ENCODE measurements around the gene B4GALT2.

DNA sequence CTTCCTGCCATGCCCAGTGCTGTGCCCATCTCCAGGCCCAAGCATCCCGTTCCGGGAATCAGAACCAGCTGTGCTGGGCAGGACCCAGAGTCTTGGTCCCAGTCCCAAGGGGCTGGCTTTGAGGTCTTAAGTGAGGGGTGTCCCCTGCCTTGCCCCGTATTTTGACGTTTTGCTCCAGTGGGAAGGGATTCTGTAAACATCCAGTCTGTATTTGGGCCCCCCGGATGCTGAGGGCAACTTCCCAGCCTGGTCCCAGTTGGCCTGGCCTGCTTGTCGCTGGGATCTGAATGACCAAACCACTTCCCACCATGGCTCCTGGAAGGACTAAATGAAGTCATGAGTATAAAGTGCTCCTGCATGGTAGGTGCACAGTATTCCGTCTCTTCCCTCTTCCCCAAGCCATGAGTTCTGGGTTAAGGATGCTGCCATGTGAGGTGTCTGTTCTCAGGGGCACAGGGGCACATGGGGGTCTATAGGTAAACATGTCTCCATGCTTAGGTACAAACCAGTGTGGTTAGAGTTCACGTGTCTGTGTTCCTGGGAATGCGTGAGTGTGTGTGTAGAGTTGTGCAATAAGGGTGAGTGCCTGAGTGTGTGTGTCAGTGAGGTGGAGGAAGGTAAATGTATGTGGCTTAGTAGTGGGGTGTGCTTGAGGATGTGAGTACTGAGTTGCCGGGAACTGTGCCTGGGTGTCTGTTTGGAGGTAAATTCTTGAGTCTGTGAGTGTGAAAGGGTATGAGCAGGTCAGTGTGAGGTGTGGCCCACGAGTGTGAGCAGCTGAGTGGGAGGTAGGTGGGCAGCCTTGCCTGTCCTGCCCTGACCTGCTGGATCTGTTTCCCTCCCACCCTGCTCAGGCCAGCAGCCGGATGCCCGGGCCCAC lies 1.5 kb downstream of the B4GALT2 start:
- TF ChIP-seq, protein P1, sequence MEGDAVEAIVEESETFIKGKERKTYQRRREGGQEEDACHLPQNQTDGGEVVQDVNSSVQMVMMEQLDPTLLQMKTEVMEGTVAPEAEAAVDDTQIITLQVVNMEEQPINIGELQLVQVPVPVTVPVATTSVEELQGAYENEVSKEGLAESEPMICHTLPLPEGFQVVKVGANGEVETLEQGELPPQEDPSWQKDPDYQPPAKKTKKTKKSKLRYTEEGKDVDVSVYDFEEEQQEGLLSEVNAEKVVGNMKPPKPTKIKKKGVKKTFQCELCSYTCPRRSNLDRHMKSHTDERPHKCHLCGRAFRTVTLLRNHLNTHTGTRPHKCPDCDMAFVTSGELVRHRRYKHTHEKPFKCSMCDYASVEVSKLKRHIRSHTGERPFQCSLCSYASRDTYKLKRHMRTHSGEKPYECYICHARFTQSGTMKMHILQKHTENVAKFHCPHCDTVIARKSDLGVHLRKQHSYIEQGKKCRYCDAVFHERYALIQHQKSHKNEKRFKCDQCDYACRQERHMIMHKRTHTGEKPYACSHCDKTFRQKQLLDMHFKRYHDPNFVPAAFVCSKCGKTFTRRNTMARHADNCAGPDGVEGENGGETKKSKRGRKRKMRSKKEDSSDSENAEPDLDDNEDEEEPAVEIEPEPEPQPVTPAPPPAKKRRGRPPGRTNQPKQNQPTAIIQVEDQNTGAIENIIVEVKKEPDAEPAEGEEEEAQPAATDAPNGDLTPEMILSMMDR (IDR thresholded peaks at IDR 0.05) = no peak
- no peak for TF ChIP-seq POLR2A (IDR thresholded peaks at IDR 0.05)

Data from testis (tissue), 2 donors.